ENCODE measurements around the gene MTCL3.

MTCL3 gene

DNA sequence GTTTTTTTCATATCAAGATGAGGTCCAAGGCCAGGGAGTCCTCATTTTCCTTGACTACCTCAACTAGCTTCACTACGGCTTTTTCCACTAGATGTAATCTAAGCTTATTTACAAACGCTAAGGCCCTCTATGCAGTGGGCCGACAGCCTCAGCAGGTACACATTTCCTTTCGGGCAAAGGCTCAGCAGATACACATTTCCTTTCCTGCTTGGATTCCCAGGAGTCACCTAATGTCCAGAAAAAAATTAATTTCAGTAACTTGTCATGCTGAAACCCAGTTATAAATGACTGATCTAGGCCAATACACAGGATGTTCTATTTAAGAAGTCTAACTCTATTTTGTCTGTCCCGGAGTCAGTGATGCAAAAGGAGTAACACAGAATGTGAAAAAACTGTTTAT lies 52.7 kb downstream of the MTCL3 start:
- no peak overlapping the region for H3K27ac ChIP-seq (ENCODE audit: low read depth in 1 of 2, low read length in 1 of 2)
- no peaks in the 10 kb centered on the region for H3K27me3 ChIP-seq (ENCODE audit: control insufficient read depth in 3 of 3, insufficient read depth in 3 of 3, low read length in 2 of 3)
- no peak overlapping the region for H3K4me3 ChIP-seq
- TF ChIP-seq, protein P1, sequence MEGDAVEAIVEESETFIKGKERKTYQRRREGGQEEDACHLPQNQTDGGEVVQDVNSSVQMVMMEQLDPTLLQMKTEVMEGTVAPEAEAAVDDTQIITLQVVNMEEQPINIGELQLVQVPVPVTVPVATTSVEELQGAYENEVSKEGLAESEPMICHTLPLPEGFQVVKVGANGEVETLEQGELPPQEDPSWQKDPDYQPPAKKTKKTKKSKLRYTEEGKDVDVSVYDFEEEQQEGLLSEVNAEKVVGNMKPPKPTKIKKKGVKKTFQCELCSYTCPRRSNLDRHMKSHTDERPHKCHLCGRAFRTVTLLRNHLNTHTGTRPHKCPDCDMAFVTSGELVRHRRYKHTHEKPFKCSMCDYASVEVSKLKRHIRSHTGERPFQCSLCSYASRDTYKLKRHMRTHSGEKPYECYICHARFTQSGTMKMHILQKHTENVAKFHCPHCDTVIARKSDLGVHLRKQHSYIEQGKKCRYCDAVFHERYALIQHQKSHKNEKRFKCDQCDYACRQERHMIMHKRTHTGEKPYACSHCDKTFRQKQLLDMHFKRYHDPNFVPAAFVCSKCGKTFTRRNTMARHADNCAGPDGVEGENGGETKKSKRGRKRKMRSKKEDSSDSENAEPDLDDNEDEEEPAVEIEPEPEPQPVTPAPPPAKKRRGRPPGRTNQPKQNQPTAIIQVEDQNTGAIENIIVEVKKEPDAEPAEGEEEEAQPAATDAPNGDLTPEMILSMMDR (IDR thresholded peaks at IDR 0.05; ENCODE audit: control extremely low read depth, extremely low read depth) = no peak
- DNase-seq = no peak
- no peak overlapping the region for H3K9ac ChIP-seq (ENCODE audit: insufficient read depth in 1 of 2, low read length in 2 of 2)
- no peaks in the 10 kb centered on the region for H3K9me3 ChIP-seq (ENCODE audit: control insufficient read depth in 4 of 4, insufficient read depth in 3 of 4, low read length in 3 of 4)
- H3K36me3 ChIP-seq (ENCODE audit: control insufficient read depth in 4 of 4, insufficient read depth in 4 of 4, low read length in 4 of 4) = peaks cover 0 to 4% (median 0%) of the 10 kb centered on the region in 4 donors
- ATAC-seq (ENCODE audit: insufficient read depth, low FRiP score) = no peak
- WGBS, 2 donors = 80% methylated on average over 5 of the region's 5 CpGs
- peaks cover 0 to 24% (median 4%) of the 10 kb centered on the region in 5 donors for H3K4me1 ChIP-seq (ENCODE audit: control insufficient read depth in 5 of 5, insufficient read depth in 5 of 5, low read length in 5 of 5)

DNA sequence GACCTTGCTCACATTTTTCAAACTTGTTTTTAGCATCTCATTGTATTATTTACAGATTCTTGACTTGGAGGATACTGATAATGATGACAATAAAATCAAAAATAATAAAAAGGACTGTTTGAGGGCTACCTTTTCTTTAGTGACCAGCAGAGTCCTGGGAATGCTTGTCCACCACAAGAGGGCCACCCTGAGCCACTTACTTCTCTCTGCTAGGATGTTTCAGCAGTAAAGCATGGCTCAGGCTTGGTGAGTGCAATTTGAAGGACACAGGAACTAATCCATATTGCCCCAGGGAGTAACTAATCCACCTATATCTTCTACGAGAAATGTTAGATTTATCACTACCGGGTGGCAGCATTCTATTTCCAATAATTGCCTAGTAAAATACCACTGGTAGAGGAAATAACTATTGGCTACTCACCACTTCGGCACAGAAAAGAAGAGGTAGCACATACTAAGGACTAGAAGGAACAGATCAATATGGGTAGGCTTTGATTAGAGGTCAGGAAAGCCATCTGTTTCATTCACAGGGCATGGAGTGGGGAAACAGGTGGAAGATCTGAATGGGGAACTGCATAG lies 54.2 kb downstream of the MTCL3 start:
- peaks cover 0 to 21% (median 4%) of the 10 kb centered on the region in 5 donors for H3K4me1 ChIP-seq (ENCODE audit: control insufficient read depth in 5 of 5, insufficient read depth in 5 of 5, low read length in 5 of 5)
- 41 to 48% methylated on average over 3 of the region's 3 CpGs for WGBS, 2 donors
- no peak overlapping the region for H3K9ac ChIP-seq (ENCODE audit: insufficient read depth in 1 of 2, low read length in 2 of 2)
- no peaks in the 10 kb centered on the region for H3K27me3 ChIP-seq (ENCODE audit: control insufficient read depth in 3 of 3, insufficient read depth in 3 of 3, low read length in 2 of 3)
- H3K27ac ChIP-seq (ENCODE audit: low read depth in 1 of 2, low read length in 1 of 2) = no peak overlapping the region
- TF ChIP-seq, protein P1 (IDR thresholded peaks at IDR 0.05; ENCODE audit: control extremely low read depth, extremely low read depth) = peak; percentile 54
- peak; percentile 83 for ATAC-seq (ENCODE audit: insufficient read depth, low FRiP score)
- H3K9me3 ChIP-seq (ENCODE audit: control insufficient read depth in 4 of 4, insufficient read depth in 3 of 4, low read length in 3 of 4) = no peaks in the 10 kb centered on the region
- H3K36me3 ChIP-seq (ENCODE audit: control insufficient read depth in 4 of 4, insufficient read depth in 4 of 4, low read length in 4 of 4) = peaks cover 0 to 4% (median 0%) of the 10 kb centered on the region in 4 donors
- H3K4me3 ChIP-seq = no peak overlapping the region
- DNase-seq = peak; percentile 72 to 86 (median 73)

DNA sequence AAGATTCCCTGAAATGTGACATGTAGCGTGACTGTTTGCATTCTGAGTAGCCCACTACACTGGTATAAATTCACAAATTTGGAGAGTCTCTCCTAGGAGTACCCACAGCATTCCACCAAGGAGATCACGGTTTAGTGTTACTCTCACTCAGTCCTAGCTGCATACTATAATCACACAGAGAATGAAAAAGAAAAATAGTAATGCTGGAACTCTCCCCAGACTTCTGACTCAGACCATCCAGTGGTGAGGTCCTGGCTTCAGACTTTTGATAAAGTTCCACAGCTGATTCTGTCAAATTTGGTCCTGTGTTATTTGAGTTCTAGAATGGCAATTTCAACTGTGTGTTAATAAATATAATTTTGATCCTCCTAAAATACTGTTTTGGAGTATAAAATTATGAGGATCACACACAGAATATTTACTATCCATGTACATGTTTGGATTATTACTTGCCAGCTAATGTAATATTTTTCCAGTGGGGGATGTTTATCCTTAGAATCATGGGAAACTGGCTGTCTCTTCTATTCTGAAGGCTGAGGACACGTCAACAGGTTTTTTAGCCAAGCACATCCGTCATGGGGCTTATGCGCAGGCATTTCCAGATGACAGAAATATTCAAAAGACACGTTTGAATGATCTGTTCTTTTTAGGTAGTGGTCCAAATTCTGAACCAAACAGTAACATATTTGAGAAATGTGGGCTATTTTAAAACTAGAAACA lies 54.8 kb downstream of the MTCL3 start:
- ATAC-seq (ENCODE audit: insufficient read depth, low FRiP score) = peak; percentile 72

More for the DNA sequence above, 54.8 kb downstream of the MTCL3 start:
- Histone ChIP-seq H3K4me3 (no peak overlapping the region), H3K27me3 (ENCODE audit: control insufficient read depth in 3 of 3, insufficient read depth in 3 of 3, low read length in 2 of 3) (no peaks in the 10 kb centered on the region), H3K36me3 (ENCODE audit: control insufficient read depth in 4 of 4, insufficient read depth in 4 of 4, low read length in 4 of 4) (no peaks in the 10 kb centered on the region), H3K9me3 (ENCODE audit: control insufficient read depth in 4 of 4, insufficient read depth in 3 of 4, low read length in 3 of 4) (no peaks in the 10 kb centered on the region), H3K4me1 (ENCODE audit: control insufficient read depth in 5 of 5, insufficient read depth in 5 of 5, low read length in 5 of 5) (peaks cover 0 to 27% (median 4%) of the 10 kb centered on the region in 5 donors), H3K27ac (ENCODE audit: low read depth in 1 of 2, low read length in 1 of 2) (peak overlapping the region in 1 of 2 donors; percentile 75), H3K9ac (ENCODE audit: insufficient read depth in 1 of 2, low read length in 2 of 2) (no peak overlapping the region)
- peak in 2 of 3 donors; percentile 29 to 44 for DNase-seq
- WGBS, 2 donors = 37 to 51% methylated on average over 6 of the region's 6 CpGs
- TF ChIP-seq, protein P1 (IDR thresholded peaks at IDR 0.05; ENCODE audit: control extremely low read depth, extremely low read depth) = no peak
